SW480 (cell line): ENCODE results near the gene TLE1.
A peak's percentile ranks its signal among the peaks of the same experiment; 100 is the strongest.

Experiments
- DNase-seq: peaks from one replicate; pipeline ENCODE4 v3.0.0-alpha.2; 2016; ENCODE audit warnings: low spot score

Gene TLE1

GRCh38 chr9:81578606-81579005 lies 110.7 kb downstream of the TLE1 start:
- no peak for DNase-seq

DNA sequence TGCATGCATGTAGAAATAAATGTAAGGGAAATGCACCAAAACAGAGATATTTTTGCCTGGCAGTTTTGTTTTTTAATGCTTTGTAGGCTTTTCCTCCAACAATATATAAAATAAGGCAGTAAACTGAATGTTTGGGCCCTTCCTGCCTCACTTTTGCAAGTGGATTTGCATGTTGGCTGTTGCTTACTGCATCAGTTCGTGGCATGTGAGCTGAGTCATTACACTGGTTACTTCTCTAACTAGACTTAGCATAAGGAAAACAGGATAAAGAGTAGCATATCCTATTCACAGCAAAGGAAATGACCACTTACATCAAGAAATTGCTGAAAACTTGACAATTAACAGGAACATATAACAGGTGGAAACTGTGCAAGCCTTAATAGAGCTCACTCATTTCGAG lies 113.4 kb downstream of the TLE1 start:
- DNase-seq, result no peak

GRCh38 chr9:81574405-81574804 lies 114.9 kb downstream of the TLE1 start:
- DNase-seq, result peak; percentile 10

DNA sequence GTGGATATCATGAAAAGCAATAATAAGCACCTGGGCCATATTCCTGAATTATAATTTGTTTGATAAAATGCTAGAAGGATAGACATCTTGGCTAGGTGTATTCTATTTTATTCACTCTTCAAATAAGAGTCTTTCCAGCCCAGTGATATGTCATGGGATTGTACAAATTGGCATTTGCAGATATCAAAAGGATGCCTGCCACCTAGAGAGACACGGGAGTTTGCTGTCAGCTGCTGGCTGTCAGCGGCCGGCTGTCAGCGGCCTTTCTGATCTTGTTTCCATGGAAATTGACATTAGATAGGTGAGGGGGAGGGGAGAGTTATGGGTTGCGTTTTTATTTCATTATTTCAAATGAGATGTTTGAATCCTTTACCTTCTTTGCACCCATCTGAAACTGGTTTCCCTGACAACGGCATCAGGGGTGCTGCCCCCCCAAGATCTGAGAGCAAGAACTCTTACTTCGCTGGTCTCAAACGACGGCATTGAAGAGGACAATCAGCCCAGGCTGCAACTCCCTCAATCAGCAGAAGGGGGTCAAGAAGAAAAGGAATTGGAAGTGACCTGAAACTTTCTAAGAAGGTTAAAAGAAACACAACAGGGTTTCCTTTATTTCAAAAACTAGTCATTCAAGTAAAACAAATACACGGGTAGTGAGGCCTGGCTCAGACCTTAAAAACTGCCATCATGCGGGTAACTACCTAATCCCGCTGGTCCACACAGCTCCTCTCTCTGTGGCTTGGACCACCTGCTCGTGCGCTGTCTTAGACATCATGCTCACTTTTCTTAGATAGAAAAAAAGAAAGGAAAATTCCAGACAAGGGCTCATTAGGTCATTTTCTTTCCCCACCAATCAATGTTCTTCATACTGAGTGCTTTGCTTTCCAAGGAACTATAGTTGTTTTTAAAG lies 115.7 kb downstream of the TLE1 start:
- DNase-seq, result no peak

- DNase-seq, result no peak
Observed at GRCh38 chr9:81570083-81570482, 119.3 kb downstream of the TLE1 start.

DNA sequence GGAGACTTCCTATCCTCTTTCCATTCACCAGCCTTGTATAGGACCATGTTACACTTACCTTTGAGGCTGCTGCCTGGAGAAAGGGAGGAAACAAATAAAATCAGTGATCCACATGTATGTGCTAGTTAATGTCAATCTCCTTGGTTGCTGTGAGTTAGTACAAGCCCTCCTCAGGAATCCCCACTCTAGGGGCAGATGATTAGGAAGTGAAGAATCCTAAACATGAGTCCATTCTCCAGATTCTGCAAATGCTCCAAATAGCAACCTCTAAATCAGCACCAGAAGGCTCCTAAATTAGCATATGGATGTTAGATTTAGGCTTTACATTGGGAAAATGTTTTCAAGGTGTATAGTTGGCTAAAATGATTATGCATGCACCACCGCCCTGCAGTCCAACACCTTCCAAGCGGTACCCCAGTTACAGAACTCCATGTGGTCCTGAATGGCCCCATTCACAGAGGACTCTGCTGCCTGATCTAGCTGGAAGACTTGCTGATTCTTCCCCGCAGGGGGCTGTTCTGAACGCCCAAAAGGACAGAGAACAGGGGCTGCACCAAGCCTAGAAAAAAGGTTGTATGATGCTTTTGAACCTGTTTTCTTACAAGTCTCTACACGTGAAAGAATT lies 123.2 kb downstream of the TLE1 start:
- DNase-seq, result no peak

DNA sequence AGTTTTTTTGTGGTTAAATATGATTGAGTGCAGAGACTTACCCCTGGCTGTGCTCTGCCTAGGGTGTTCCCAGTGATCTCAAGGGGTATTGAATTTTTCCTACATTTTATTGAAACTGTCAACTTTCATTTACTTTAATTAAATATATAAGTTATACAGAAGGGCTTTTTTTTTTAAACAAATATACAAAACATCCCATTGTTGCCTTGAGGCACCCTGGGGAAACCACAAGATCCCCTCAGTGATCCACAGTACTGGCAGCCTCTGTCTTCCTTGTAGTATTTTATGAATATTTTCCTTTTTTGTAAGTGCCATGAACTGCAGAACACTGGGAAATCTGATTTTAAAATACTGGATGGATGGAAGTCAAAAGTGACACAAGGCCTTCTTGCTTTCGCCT lies 123.7 kb downstream of the TLE1 start:
- DNase-seq, result no peak

GRCh38 chr9:81565144-81565543 lies 124.2 kb downstream of the TLE1 start:
- no peak for DNase-seq

- no peak for DNase-seq
Observed at GRCh38 chr9:81564632-81565031, 124.7 kb downstream of the TLE1 start.

- no peak for DNase-seq
Observed at GRCh38 chr9:81563739-81564138, 125.6 kb downstream of the TLE1 start.

GRCh38 chr9:81563020-81563407 lies 126.3 kb downstream of the TLE1 start:
- DNase-seq, result no peak

GRCh38 chr9:81562231-81563019 lies 126.9 kb downstream of the TLE1 start:
- DNase-seq, result no peak

GRCh38 chr9:81560851-81561732 lies 128.3 kb downstream of the TLE1 start:
- DNase-seq, result peak; percentile 17

- peak; percentile 76 for DNase-seq
Observed at GRCh38 chr9:81559709-81560108, 129.6 kb downstream of the TLE1 start.

GRCh38 chr9:81559197-81559596 lies 130.2 kb downstream of the TLE1 start:
- no peak for DNase-seq

DNA sequence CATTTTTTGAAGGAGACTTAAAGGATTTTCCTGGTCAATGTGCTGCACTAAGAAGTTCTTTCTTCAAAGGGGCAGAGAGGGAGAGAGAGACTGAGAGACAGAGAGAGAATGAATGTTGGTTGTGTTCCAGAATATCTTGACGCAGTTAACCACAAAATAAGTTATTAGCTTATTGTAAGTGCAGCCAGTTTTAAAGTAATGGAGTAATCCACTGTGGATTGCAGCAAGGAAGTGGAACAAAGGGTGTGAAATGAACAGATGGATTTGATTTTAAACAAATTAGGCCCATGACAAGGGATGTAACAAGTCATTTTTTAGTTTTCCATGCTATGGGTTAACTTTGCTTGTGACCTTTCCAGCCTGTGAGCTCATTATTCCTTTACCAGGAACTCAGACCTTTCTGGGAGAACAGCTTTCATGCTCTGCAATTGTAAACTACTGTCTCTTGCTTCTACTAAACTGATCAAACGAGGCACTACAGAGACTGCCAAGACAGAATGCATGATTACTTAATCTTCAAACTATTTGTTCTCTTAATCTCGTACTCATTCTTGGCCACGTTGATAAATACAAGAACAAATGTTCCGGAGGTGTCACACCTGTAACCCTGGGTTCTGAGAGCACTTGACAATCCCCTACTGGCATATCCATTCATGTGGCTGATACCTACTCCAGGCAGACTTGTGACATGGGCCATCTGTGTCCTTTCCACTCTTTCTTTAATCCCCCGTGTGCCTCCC lies 131.1 kb downstream of the TLE1 start:
- DNase-seq, result no peak

DNA sequence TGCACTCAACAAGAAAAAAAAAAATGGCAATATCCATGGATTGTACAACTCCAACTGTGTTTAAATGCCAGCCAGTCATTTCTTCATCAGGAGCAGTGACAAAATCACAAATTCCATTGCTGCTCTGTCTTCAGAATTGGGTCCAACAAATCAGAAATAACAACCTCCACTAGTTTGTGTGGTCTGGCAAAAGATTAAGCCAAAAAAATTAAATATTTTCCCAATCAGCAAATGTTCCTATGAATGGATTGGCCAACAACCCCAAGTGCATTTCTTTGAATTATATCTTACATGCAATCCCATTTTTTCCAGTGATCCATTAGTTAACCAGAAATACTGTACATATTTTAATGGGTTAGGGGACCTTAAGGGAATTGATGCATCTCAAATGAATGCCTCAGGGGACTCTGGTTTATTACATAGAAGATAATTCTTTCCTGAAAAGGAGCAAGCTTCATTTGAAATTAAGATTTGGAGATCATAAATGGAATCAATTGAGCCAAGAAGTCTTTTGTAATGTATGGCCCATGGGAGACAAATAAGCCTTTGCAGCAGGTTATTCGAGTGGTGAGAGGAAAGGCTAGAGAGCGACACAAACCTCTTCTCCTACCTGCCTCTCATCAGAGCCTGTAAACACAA lies 131.8 kb downstream of the TLE1 start:
- DNase-seq, result no peak

DNA sequence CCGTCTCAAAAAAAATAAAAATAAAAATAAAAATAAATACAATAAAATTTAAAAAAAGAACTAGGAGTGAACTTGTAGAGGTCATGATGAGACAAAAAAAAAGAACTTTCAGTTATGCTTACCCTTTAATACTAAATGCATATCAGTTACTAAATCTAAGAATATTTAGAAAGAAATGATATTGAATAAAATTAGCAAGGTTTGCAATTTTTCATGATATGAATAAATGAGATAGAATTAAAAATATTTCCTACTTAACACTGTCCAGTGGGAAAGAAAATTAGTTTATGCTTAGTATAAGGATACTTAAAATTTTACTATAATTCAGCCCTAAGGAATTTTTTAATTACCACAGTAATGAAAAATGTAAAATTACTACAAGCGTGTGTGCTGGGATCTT lies 132.4 kb downstream of the TLE1 start:
- DNase-seq, result no peak

DNA sequence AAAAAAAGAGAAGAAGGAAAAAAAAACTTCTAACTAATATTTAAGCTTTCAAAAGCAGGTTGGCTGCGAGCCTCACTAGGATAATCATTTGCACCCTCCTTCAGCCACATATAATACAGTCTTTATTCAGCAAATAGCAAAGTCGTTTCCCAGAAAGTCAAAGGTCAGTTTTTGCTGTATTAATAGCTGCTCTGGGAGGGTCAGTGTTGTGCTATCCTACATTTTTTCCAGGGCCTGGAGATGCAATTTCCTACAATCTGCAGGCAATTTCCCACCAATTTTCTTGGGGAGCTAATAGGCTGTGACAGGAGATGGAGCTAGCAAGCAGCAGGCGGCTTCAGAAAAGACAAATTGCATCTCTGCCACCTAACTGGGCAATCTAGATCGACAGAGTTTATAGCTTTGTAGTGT lies 136.8 kb downstream of the TLE1 start:
- no peak for DNase-seq

GRCh38 chr9:81550207-81550583 lies 139.2 kb downstream of the TLE1 start:
- no peak for DNase-seq
